GM12878 (cell line): ENCODE results near the gene IFNK. TPM values are rescaled to one million over a fixed set of nuclear protein-coding genes. Genes with fewer than 3 reads are reported as not detected.

Source experiments
- ATAC-seq: fragments of 200-7000 bp; cut with Tn5 transposase; 3 replicates; pipeline ENCODE4 v1.9.1; 2020; ENCODE audit warnings: mild to moderate bottlenecking, moderate library complexity
- BruUV-seq: library from RNA; stranded (reverse); fragments of 400-500 nt; replicated peaks from 2 replicates; lab custom pipeline; 2021; lab: Mats Ljungman, UMichigan
- CTCF ChIA-PET: fragments of 300-600 bp; sonication (Branson Sonifier 250); formaldehyde crosslinking; extraction: SDS; loops from one replicate; lab custom pipeline; 2021; ENCODE audit warnings: inconsistent platforms; lab: Yijun Ruan, JAX
- POLR2A ChIA-PET: fragments of 350-600 bp; formaldehyde crosslinking; extraction: SDS; loops from one replicate; lab custom pipeline; 2021; ENCODE audit warnings: inconsistent platforms; lab: Charles Lee
- RAD21 ChIA-PET: fragments of 300-600 bp; sonication (Branson Sonifier 250); formaldehyde crosslinking; loops from one replicate; lab custom pipeline; 2023; ENCODE audit warnings: antibody characterized with exemption; ENCODE audit not compliant: unreplicated experiment; lab: Charles Lee
- SMC1A ChIA-PET: fragments of 300-600 bp; sonication (Branson Sonifier 250); formaldehyde crosslinking; loops from one replicate; lab custom pipeline; 2023; ENCODE audit not compliant: unreplicated experiment, uncharacterized antibody; lab: Charles Lee
- DNase-seq: peaks from one replicate; pipeline ENCODE4 v3.0.0-alpha.2; 2011; ENCODE audit warnings: low read depth, low spot score
- FAIRE-seq: peaks from 3 replicates; lab custom pipeline; 2011; peaks lifted over from hg19 to GRCh38; lab: Jason Lieb, UNC
- H2AFZ ChIP-seq: 2 replicates; pipeline ENCODE4 v1.6.0; 2011; ENCODE audit warnings: low read depth, low read length, control low read depth; ENCODE audit not compliant: control insufficient read depth
- H3K27ac ChIP-seq: 2 replicates; pipeline ENCODE4 v1.5.1; 2011; ENCODE audit warnings: control low read depth; ENCODE audit not compliant: control insufficient read depth, insufficient read depth
- H3K27me3 ChIP-seq, 2 experiments: replicated peaks in 1 of 2; 2 replicates each; pipeline versions ENCODE4 v1.6.0 to v1.6.1; 2011; ENCODE audit warnings: low read length in 1 of 2; ENCODE audit not compliant: control insufficient read depth in 2 of 2, insufficient read depth in 2 of 2
- H3K36me3 ChIP-seq, 2 experiments: 2 replicates each; pipeline ENCODE4 v1.5.1; 2011; ENCODE audit warnings: low read length in 1 of 2; ENCODE audit not compliant: control insufficient read depth in 2 of 2, insufficient read depth in 2 of 2
- H3K4me1 ChIP-seq: 2 replicates; pipeline ENCODE4 v1.6.1; 2011; ENCODE audit warnings: mild to moderate bottlenecking, low read length, moderate library complexity, mixed read lengths; ENCODE audit not compliant: control insufficient read depth, insufficient read depth
- H3K4me2 ChIP-seq: 2 replicates; pipeline ENCODE4 v1.6.0; 2011; ENCODE audit warnings: control low read depth; ENCODE audit not compliant: control insufficient read depth, insufficient read depth
- H3K4me3 ChIP-seq: fragments of 200-600 bp; sonication (generic); 2 replicates; pipeline ENCODE4 v1.5.1; 2016
- H3K79me2 ChIP-seq: 2 replicates; pipeline ENCODE4 v1.6.0; 2011; ENCODE audit warnings: low read length; ENCODE audit not compliant: control insufficient read depth, insufficient read depth
- H3K9ac ChIP-seq: 2 replicates; pipeline ENCODE4 v1.8.0; 2011; ENCODE audit warnings: low read length, control low read depth, mixed read lengths; ENCODE audit not compliant: control insufficient read depth, insufficient read depth
- H3K9me3 ChIP-seq: replicated peaks from 3 replicates; pipeline ENCODE4 v1.5.1; 2011; ENCODE audit warnings: mild to moderate bottlenecking, low read length; ENCODE audit not compliant: control insufficient read depth, insufficient read depth
- H4K20me1 ChIP-seq: 2 replicates; pipeline ENCODE4 v1.6.0; 2011; ENCODE audit not compliant: control insufficient read depth, insufficient read depth
- BMI1 ChIP-seq: fragments of 450-650 bp; IDR thresholded peaks from 2 replicates; pipeline ENCODE4 v1.6.1; 2016; ENCODE audit warnings: mild to moderate bottlenecking, moderate library complexity, borderline replicate concordance
- IRF5 ChIP-seq: fragments of 450-650 bp; IDR thresholded peaks from 2 replicates; pipeline ENCODE4 v1.6.1; 2017; ENCODE audit warnings: borderline replicate concordance
- NFXL1 ChIP-seq: fragments of 450-650 bp; IDR thresholded peaks from 2 replicates; pipeline ENCODE4 v1.6.1; 2017; ENCODE audit warnings: antibody characterized with exemption, mild to moderate bottlenecking, borderline replicate concordance
- SMAD5 ChIP-seq: IDR thresholded peaks from 2 replicates; pipeline ENCODE4 v1.6.1; 2016; ENCODE audit warnings: antibody characterized with exemption, low read depth
- SMC3 ChIP-seq: IDR thresholded peaks from 2 replicates; pipeline ENCODE4 v1.6.1; 2011; ENCODE audit warnings: low read length, improper control_type of control experiment, borderline replicate concordance
- SP1 ChIP-seq: IDR thresholded peaks from one replicate; pipeline ENCODE4 v1.6.1; 2011; ENCODE audit warnings: low read depth, low read length
- SRF ChIP-seq, 2 experiments: IDR thresholded peaks; 2 replicates each; pipeline ENCODE4 v1.6.1; 2011; ENCODE audit warnings: low read depth in 2 of 2, low read length in 2 of 2, mild to moderate bottlenecking in 1 of 2, moderate library complexity in 1 of 2
- ZNF217 ChIP-seq: fragments of 450-650 bp; IDR thresholded peaks from 2 replicates; pipeline ENCODE4 v1.6.1; 2017; ENCODE audit warnings: antibody characterized with exemption, mild to moderate bottlenecking
- ZNF274 ChIP-seq: IDR thresholded peaks from one replicate; pipeline ENCODE4 v1.8.0; 2011; ENCODE audit not compliant: insufficient read length, insufficient read depth
- WGBS: methylation state at CpG from one replicate; pipeline ENCODE4 v1.1.6; 2016; ENCODE audit warnings: low lambda C conversion rate; ENCODE audit not compliant: insufficient replicate concordance, insufficient coverage; ENCODE audit errors: missing lambda C conversion rate; 5-methylcytosine and 5-hydroxymethylcytosine counted together
- in situ Hi-C: fragments of 300-500 bp; cut with MboI; formaldehyde crosslinking; loops from 9 replicates; pipeline ENCODE4 v1.14.3; 2018; ENCODE audit warnings: mixed read lengths
- intact Hi-C: fragments of 100-400 bp; cut with micrococcal nuclease; formaldehyde crosslinking; loops from one replicate; pipeline ENCODE4 v1.14.2; 2022; ENCODE audit not compliant: unreplicated experiment
- polyA plus RNA-seq, 11 experiments: library from polyadenylated mRNA; depleted of rRNA in 4 of 11; unstranded in 6 of 11; stranded (reverse) in 5 of 11; fragments of >200 nt; fragmentation: Nextera tagmentation in 4 of 11; fragmentation: Illumina TruSeq in 1 of 11; extraction: Ambion mirVana in 4 of 11; extraction: Trizol in 1 of 11; gene quantifications; 1 replicate in 1 of 11; 2 replicates in 10 of 11; pipeline versions ENCODE4 v1.2.1 to v1.2.3, GENCODE V29; 2011 to 2016; ENCODE audit warnings: inconsistent platforms in 2 of 11, missing spikeins in 2 of 11, low read depth in 1 of 11
- total RNA-seq, 4 experiments: library from RNA; depleted of rRNA in 3 of 4; stranded (reverse); fragments of >200 nt in 3 of 4; fragmentation: Illumina TruSeq in 1 of 4; extraction: Trizol in 1 of 4; gene quantifications; 2 replicates each; pipeline versions ENCODE4 v1.2.1 to v1.2.3, GENCODE V29; 2013 to 2021
- TF ChIP-seq, protein P1 (sequence below): IDR thresholded peaks from 2 replicates; pipeline ENCODE4 v1.6.1; 2012; ENCODE audit warnings: mild to moderate bottlenecking, low read depth, low read length
- TF ChIP-seq, protein P2 (sequence below): fragments of 450-650 bp; IDR thresholded peaks from 2 replicates; pipeline ENCODE4 v1.6.1; 2018; ENCODE audit warnings: mild to moderate bottlenecking, low read depth, moderate library complexity; ENCODE audit not compliant: partially characterized antibody
- TF ChIP-seq, protein P3 (sequence below): IDR thresholded peaks from 2 replicates; pipeline ENCODE4 v1.6.1; 2012; ENCODE audit warnings: low read depth, low read length, improper control_type of control experiment
- TF ChIP-seq, protein P4 (sequence below): fragments of 450-650 bp; formaldehyde crosslinking; IDR thresholded peaks from 2 replicates; pipeline ENCODE4 v1.5.0; 2022; ENCODE audit warnings: mild to moderate bottlenecking, missing genetic modification characterization

IFNK gene
- total and polyA plus RNA-seq, 10 of the 15 experiments (the other 5 are each of a cell fraction or from before 2014, with no cell fraction given), result 0.06 TPM; not detected in 9

- H3K36me3 ChIP-seq, result no peaks in the 10 kb centered on the region
- H3K9me3 ChIP-seq, result no peaks in the 10 kb centered on the region
- H3K79me2 ChIP-seq, result no peaks in the 10 kb centered on the region
- no TSS peak for BruUV-seq
- ATAC-seq (no peak), FAIRE-seq (no peak), DNase-seq (no peak)
- 46% methylated on average over 2 of the region's 2 CpGs for WGBS
- intact Hi-C loops (no loop called here), in situ Hi-C loops (no loop called here)
- H3K4me1 ChIP-seq, result no peaks in the 10 kb centered on the region
- H3K27ac ChIP-seq, result no peak overlapping the region
- ChIA-PET RAD21 (no interaction called here), SMC1A (interaction anchor here (0.7 kb wide), 1 partner anchor 13 kb away, joined by 3 read pairs; no protein-coding TSS in a partner anchor), CTCF (interaction anchor here (0.8 kb wide), 1 partner anchor 11 kb away, joined by 3 read pairs; no protein-coding TSS in a partner anchor), POLR2A (interaction anchor here (1.1 kb wide), 1 partner anchor 61 kb away, joined by 3 read pairs; no protein-coding TSS in a partner anchor)
- no peak overlapping the region for H2AFZ ChIP-seq
- no peak overlapping the region for H3K9ac ChIP-seq
- H3K4me2 ChIP-seq, result no peak overlapping the region
- H4K20me1 ChIP-seq, result no peaks in the 10 kb centered on the region
- H3K27me3 ChIP-seq, result no peaks in the 10 kb centered on the region
- no peak overlapping the region for H3K4me3 ChIP-seq
- TF ChIP-seq, protein P1, sequence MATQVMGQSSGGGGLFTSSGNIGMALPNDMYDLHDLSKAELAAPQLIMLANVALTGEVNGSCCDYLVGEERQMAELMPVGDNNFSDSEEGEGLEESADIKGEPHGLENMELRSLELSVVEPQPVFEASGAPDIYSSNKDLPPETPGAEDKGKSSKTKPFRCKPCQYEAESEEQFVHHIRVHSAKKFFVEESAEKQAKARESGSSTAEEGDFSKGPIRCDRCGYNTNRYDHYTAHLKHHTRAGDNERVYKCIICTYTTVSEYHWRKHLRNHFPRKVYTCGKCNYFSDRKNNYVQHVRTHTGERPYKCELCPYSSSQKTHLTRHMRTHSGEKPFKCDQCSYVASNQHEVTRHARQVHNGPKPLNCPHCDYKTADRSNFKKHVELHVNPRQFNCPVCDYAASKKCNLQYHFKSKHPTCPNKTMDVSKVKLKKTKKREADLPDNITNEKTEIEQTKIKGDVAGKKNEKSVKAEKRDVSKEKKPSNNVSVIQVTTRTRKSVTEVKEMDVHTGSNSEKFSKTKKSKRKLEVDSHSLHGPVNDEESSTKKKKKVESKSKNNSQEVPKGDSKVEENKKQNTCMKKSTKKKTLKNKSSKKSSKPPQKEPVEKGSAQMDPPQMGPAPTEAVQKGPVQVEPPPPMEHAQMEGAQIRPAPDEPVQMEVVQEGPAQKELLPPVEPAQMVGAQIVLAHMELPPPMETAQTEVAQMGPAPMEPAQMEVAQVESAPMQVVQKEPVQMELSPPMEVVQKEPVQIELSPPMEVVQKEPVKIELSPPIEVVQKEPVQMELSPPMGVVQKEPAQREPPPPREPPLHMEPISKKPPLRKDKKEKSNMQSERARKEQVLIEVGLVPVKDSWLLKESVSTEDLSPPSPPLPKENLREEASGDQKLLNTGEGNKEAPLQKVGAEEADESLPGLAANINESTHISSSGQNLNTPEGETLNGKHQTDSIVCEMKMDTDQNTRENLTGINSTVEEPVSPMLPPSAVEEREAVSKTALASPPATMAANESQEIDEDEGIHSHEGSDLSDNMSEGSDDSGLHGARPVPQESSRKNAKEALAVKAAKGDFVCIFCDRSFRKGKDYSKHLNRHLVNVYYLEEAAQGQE, result no peak
- TF ChIP-seq SRF (IDR thresholded peaks at IDR 0.05; ENCODE audit: low read depth in 2 of 2, low read length in 2 of 2) (no peak), NFXL1 (no peak), ZNF217 (no peak), SMC3 (no peak), ZNF274 (no peak), IRF5 (no peak), BMI1 (no peak), SP1 (no peak), SMAD5 (no peak)
- TF ChIP-seq, protein P2, sequence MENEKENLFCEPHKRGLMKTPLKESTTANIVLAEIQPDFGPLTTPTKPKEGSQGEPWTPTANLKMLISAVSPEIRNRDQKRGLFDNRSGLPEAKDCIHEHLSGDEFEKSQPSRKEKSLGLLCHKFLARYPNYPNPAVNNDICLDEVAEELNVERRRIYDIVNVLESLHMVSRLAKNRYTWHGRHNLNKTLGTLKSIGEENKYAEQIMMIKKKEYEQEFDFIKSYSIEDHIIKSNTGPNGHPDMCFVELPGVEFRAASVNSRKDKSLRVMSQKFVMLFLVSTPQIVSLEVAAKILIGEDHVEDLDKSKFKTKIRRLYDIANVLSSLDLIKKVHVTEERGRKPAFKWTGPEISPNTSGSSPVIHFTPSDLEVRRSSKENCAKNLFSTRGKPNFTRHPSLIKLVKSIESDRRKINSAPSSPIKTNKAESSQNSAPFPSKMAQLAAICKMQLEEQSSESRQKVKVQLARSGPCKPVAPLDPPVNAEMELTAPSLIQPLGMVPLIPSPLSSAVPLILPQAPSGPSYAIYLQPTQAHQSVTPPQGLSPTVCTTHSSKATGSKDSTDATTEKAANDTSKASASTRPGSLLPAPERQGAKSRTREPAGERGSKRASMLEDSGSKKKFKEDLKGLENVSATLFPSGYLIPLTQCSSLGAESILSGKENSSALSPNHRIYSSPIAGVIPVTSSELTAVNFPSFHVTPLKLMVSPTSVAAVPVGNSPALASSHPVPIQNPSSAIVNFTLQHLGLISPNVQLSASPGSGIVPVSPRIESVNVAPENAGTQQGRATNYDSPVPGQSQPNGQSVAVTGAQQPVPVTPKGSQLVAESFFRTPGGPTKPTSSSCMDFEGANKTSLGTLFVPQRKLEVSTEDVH, result no peak
- TF ChIP-seq, protein P3, sequence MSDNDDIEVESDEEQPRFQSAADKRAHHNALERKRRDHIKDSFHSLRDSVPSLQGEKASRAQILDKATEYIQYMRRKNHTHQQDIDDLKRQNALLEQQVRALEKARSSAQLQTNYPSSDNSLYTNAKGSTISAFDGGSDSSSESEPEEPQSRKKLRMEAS, result no peak
- TF ChIP-seq, protein P4, sequence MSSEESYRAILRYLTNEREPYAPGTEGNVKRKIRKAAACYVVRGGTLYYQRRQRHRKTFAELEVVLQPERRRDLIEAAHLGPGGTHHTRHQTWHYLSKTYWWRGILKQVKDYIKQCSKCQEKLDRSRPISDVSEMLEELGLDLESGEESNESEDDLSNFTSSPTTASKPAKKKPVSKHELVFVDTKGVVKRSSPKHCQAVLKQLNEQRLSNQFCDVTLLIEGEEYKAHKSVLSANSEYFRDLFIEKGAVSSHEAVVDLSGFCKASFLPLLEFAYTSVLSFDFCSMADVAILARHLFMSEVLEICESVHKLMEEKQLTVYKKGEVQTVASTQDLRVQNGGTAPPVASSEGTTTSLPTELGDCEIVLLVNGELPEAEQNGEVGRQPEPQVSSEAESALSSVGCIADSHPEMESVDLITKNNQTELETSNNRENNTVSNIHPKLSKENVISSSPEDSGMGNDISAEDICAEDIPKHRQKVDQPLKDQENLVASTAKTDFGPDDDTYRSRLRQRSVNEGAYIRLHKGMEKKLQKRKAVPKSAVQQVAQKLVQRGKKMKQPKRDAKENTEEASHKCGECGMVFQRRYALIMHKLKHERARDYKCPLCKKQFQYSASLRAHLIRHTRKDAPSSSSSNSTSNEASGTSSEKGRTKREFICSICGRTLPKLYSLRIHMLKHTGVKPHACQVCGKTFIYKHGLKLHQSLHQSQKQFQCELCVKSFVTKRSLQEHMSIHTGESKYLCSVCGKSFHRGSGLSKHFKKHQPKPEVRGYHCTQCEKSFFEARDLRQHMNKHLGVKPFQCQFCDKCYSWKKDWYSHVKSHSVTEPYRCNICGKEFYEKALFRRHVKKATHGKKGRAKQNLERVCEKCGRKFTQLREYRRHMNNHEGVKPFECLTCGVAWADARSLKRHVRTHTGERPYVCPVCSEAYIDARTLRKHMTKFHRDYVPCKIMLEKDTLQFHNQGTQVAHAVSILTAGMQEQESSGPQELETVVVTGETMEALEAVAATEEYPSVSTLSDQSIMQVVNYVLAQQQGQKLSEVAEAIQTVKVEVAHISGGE (CRISPR knock-in tag), result no peak
Observed at GRCh38 chr9:27518006-27518405, 6.1 kb upstream of the IFNK start.
